Mucosa of descending colon (tissue), 3 donors: ENCODE measurements around the gene GCSAM. TPM values are rescaled to one million over a fixed set of nuclear protein-coding genes. Genes with fewer than 3 reads are reported as not detected.
A peak's percentile ranks its signal among the peaks of the same experiment; 100 is the strongest.

Source experiments
- ATAC-seq: fragments of 200-7000 bp; cut with Tn5 transposase; one replicate; pipeline ENCODE4 v1.9.1; 2020; ENCODE audit warnings: mild to moderate bottlenecking, moderate library complexity
- DNase-seq, 3 donors: peaks; one replicate each; pipeline ENCODE4 v3.0.0-alpha.2; 2020
- H3K36me3 ChIP-seq: fragments of 200-600 bp; one replicate; pipeline ENCODE4 v1.8.0; 2021; ENCODE audit warnings: low read depth, mild to moderate bottlenecking
- H3K4me1 ChIP-seq: fragments of 200-600 bp; one replicate; pipeline ENCODE4 v1.8.0; 2021; ENCODE audit warnings: low read depth, mild to moderate bottlenecking
- H3K4me3 ChIP-seq: fragments of 200-600 bp; one replicate; pipeline ENCODE4 v1.8.0; 2021; ENCODE audit warnings: mild to moderate bottlenecking
- H3K9me3 ChIP-seq: fragments of 200-600 bp; one replicate; pipeline ENCODE4 v1.8.0; 2021; ENCODE audit warnings: mild to moderate bottlenecking
- CTCF ChIP-seq: fragments of 200-600 bp; IDR thresholded peaks from one replicate; pipeline ENCODE4 v1.8.0; 2022; ENCODE audit warnings: antibody characterized with exemption, mild to moderate bottlenecking
- intact Hi-C, 2 donors: fragments of 100-400 bp; cut with DNase I in 1 of 2; cut with micrococcal nuclease in 1 of 2; formaldehyde crosslinking; loops; one replicate each; pipeline versions ENCODE4 v1.11.0 to v1.11.1; 2022; cut with DNase I, micrococcal nuclease
- total RNA-seq, 3 donors: library from RNA; stranded (reverse); fragmentation: NEBNext Ultra II Directional in 2 of 3; extraction: Animal tissue kit (Norgen Biotek cat#: 25700) in 2 of 3; gene quantifications; one replicate each; pipeline versions ENCODE4 v1.2.1 to v1.2.4, GENCODE V29; 2021 to 2023
- donor health status: DM: no; HTN: no; CAD: no; lungs with moderate emphysema.
- donor health status: DM: no; HTN: no; CAD: no.
- donor health status: DM: no; HTN: yes; CAD: no.

The GCSAM gene
- total RNA-seq, 3 donors from 2014 or later: 0.36 to 0.41 TPM; not detected in 1

GRCh38 chr3:112114576-112115160 is 18.4 kb downstream of the GCSAM start:
- H3K36me3 ChIP-seq: no peaks in the 10 kb centered on the region
- no peak for TF ChIP-seq CTCF
- no peaks in the 10 kb centered on the region for H3K4me1 ChIP-seq
- no peaks in the 10 kb centered on the region for H3K9me3 ChIP-seq
- intact Hi-C loops: no loop called here
- no peak for DNase-seq
- H3K4me3 ChIP-seq: no peak overlapping the region
- no peak for ATAC-seq

DNA sequence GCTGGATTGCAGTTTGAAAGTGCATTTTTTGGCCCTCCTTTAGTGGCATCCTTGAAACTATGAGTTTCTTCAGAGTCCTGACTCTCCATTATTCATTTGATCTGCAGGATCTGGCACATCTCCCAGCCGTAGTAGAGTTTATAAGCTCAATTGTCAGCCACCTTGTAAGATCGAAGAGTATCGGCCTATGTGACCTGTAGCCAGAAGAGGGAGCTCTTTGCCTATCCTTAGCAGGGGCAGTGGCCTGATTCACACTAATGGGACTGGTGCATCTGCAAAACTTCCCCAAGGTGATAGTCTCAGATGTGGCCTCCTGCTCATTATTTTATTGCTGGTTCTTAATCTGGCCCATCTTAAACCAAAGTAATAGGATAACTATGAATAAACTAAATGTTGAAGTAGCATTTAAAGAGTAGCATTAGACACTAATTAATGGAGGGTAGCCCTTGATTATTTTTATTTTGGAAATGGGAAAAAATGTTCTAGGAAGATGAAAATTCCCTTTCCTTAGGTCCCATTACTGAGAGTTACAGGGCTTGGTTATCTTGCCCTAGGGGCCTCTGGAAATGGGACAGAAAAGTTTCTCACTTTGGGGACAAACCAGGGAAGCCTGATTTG is 21.2 kb downstream of the GCSAM start:
- no peak overlapping the region for H3K4me3 ChIP-seq
- H3K36me3 ChIP-seq: no peaks in the 10 kb centered on the region
- TF ChIP-seq CTCF: peak; percentile 53
- no peaks in the 10 kb centered on the region for H3K9me3 ChIP-seq
- H3K4me1 ChIP-seq: peaks cover 4% of the 10 kb centered on the region
- intact Hi-C loops: no loop called here
- DNase-seq (peak in 2 of 3 donors; percentile 35 to 80), ATAC-seq (peak; percentile 92)

DNA sequence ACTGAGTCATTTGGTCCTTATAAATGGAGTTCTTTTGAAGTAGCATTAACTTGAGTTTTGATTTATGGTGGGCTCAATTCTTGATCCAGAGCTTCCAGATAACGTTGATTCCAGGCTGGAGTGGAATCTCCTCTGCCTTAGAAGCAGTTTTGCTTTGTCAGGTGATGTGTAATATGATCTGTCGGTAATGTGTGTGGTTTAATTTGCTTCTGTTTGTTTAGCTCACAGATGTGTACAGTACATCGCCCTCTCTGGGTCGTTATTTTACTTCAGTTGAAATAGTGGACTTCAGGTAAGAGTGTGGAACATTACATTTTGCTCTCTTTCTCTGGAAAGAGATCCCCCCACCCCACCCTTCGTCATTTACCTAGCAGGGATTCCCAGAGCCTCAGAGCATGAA is 23.7 kb downstream of the GCSAM start:
- intact Hi-C loops: no loop called here
- Histone ChIP-seq H3K4me1 (peaks cover 4% of the 10 kb centered on the region), H3K9me3 (no peaks in the 10 kb centered on the region), H3K4me3 (no peak overlapping the region), H3K36me3 (no peaks in the 10 kb centered on the region)
- TF ChIP-seq CTCF: no peak
- DNase-seq (no peak), ATAC-seq (peak; percentile 58)

GRCh38 chr3:112104774-112105173 is 28.3 kb downstream of the GCSAM start:
- H3K4me1 ChIP-seq: peaks cover 4% of the 10 kb centered on the region
- H3K9me3 ChIP-seq: no peaks in the 10 kb centered on the region
- no peak for TF ChIP-seq CTCF
- ATAC-seq (no peak), DNase-seq (no peak)
- intact Hi-C loops: no loop called here
- no peak overlapping the region for H3K4me3 ChIP-seq
- H3K36me3 ChIP-seq: no peaks in the 10 kb centered on the region

GRCh38 chr3:112101916-112102315 is 31.1 kb downstream of the GCSAM start:
- ATAC-seq: no peak

More at GRCh38 chr3:112101916-112102315, 31.1 kb downstream of the GCSAM start:
- H3K4me3 ChIP-seq: no peak overlapping the region
- no peak for TF ChIP-seq CTCF
- peaks cover 5% of the 10 kb centered on the region for H3K4me1 ChIP-seq
- no peaks in the 10 kb centered on the region for H3K9me3 ChIP-seq
- intact Hi-C loops: no loop called here
- H3K36me3 ChIP-seq: no peaks in the 10 kb centered on the region
- DNase-seq: no peak
